GM19099 (cell line): ENCODE measurements around the gene TTYH3.
A peak's percentile ranks its signal among the peaks of the same experiment; 100 is the strongest.

Experiments
- POLR2A ChIP-seq: IDR thresholded peaks from 3 replicates; pipeline ENCODE4 v1.6.1; 2011; ENCODE audit warnings: low read depth; ENCODE audit not compliant: insufficient read length; ENCODE audit errors: extremely low read depth

Gene TTYH3

GRCh38 chr7:2698581-2699288 lies 66.9 kb downstream of the TTYH3 start:
- TF ChIP-seq POLR2A, result no peak

GRCh38 chr7:2699289-2699620 lies 67.5 kb downstream of the TTYH3 start:
- no peak for TF ChIP-seq POLR2A

GRCh38 chr7:2700141-2700850 lies 68.5 kb downstream of the TTYH3 start:
- no peak for TF ChIP-seq POLR2A

GRCh38 chr7:2701424-2701823 lies 69.6 kb downstream of the TTYH3 start:
- TF ChIP-seq POLR2A, result no peak

GRCh38 chr7:2701832-2702593 lies 70.2 kb downstream of the TTYH3 start:
- TF ChIP-seq POLR2A, result no peak

GRCh38 chr7:2702594-2702957 lies 70.8 kb downstream of the TTYH3 start:
- no peak for TF ChIP-seq POLR2A

- TF ChIP-seq POLR2A, result no peak
Observed at GRCh38 chr7:2705371-2706096, 73.7 kb downstream of the TTYH3 start.

GRCh38 chr7:2706685-2707126 lies 74.9 kb downstream of the TTYH3 start:
- no peak for TF ChIP-seq POLR2A

DNA sequence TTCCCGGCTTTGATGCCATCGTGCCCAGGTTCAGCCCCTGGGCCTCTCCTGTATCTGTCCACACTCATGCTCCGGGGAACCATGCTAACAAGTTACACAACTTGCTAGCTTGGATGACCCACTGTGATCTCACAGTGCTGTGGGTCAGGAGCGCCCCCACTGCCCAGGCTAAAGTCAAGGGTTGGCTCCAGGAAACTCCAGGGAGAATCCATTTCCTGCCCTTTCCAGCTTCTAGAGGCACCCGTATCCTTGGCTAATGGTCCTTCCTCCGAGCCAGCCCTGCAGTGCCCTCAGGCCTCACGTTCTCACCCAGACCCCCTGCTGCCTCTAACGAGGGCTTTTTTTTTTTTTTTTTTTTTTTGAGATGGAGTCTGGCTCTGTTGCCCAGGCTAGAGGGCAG lies 75.7 kb downstream of the TTYH3 start:
- TF ChIP-seq POLR2A, result no peak

DNA sequence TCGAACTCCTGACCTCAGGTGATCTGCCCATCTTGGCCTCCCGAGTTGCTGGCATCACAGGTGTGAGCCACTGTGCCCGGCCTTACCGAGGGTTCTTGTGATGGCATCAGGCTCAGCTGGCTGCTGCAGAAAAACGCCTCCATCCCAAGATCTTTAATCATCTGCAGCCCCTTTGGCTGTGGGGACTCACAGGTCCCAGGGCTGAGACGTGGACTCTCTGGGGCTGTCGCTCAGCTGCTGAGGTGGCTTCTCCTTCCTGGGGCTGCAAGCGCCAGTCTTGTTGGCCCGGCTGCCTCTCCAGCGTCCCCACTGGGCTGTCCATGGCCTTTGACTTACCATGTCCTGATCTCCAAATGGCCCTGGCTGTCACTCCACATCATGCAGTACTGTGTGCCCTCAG lies 76.3 kb downstream of the TTYH3 start:
- TF ChIP-seq POLR2A, result no peak

DNA sequence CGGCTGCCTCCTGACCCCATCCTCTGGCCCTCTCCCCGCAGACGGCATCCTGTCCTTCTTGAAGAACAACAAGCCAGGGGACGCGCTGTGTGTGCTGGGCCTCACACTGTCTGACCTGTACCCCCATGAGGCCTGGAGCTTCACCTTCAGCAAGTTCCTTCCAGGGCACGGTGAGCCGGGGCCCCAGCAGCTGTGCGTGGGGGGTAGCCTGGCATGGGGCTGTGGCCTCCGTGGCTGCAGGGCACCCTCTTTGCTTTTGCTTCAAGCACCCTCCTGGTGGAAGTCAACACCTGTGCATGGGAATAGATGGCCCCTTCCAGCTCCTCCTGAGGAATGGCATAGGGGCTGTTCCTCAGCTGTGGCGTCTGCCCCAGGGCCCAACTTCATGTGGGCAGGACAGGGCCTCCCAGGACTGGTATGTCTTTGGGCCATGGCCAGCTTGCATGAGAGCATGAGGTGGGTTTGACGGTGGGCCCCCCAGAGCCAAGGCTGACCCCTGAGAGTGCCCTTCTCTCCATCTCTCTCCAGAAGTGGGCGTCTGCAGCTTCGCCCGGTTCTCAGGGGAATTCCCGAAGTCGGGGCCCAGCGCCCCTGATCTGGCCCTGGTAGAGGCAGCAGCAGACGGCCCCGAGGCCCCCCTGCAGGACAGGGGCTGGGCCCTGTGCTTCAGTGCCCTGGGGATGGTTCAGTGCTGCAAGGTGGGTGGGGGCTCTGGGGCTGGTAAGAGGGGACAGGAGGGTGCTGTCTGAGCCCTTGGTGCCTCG lies 76.9 kb downstream of the TTYH3 start:
- no peak for TF ChIP-seq POLR2A

DNA sequence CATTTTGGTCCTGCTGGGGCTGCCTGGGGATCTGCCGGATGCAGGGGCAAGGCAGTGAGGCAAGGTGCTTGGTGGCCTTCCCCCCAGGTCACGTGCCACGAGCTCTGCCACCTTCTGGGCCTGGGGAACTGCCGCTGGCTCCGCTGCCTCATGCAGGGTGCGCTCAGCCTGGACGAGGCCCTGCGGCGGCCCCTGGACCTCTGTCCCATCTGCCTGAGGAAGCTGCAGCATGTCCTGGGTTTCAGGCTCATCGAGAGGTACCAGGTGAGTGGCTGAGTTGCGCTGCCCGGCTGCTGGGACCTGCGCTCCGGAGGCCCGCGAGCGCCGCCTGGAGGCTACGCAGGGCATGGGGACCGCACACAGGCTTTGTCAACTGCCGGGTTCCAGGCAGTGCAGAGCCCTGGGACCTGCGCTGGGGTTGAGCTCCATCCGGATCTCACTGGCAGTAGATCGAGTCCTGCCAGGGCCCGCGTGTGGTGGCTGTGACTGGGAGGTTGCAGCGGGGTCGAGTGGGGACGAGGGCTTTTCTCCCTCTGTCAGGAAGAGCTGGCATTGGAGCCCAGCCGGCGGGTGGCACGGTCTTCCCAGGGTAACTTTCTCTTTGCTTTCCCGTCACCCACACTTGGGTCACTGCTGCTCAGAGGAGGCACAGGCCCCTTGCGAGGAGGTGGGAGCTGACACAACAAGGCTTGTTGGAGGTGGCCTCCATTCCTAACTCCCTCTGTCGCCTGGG lies 77.9 kb downstream of the TTYH3 start:
- peak; percentile 68 for TF ChIP-seq POLR2A

- no peak for TF ChIP-seq POLR2A
Observed at GRCh38 chr7:2710286-2710655, 78.5 kb downstream of the TTYH3 start.
